Esophagus squamous epithelium (tissue), 5 donors: ENCODE measurements around the gene PLEKHA5. TPM values are rescaled to one million over a fixed set of nuclear protein-coding genes. Genes with fewer than 3 reads are reported as not detected.
A peak's percentile ranks its signal among the peaks of the same experiment; 100 is the strongest.

ENCODE experiments used
- DNase-seq: peaks from one replicate; lab custom pipeline; 2025; lab: John Stamatoyannopoulos, UW
- H3K27ac ChIP-seq, 4 donors: fragments of 200-600 bp; sonication (generic); one replicate each; pipeline ENCODE4 v1.5.1; 2016 to 2019; ENCODE audit warnings: mild to moderate bottlenecking in 1 of 4
- H3K27me3 ChIP-seq, 4 donors: fragments of 200-600 bp; sonication (generic); 1 replicate in 3 of 4; 2 replicates in 1 of 4; pipeline versions ENCODE4 v1.5.1 to v1.6.0; 2017 to 2021; ENCODE audit warnings: antibody characterized with exemption in 1 of 4
- H3K36me3 ChIP-seq, 3 donors: fragments of 200-600 bp; sonication (generic); one replicate each; pipeline ENCODE4 v1.5.1; 2016 to 2019
- H3K4me1 ChIP-seq, 3 donors: fragments of 200-600 bp; sonication (generic); one replicate each; pipeline ENCODE4 v1.5.1; 2017 to 2019
- H3K4me3 ChIP-seq, 4 donors: fragments of 200-600 bp; sonication (generic); 1 replicate in 3 of 4; 2 replicates in 1 of 4; pipeline ENCODE4 v1.5.1; 2016 to 2019; ENCODE audit warnings: mild to moderate bottlenecking in 2 of 4, moderate library complexity in 1 of 4
- H3K9me3 ChIP-seq, 3 donors: fragments of 200-600 bp; sonication (generic); one replicate each; pipeline ENCODE4 v1.5.1; 2016 to 2019
- CTCF ChIP-seq, 6 experiments: fragments of 450-650 bp in 4 of 6; fragments of 200-600 bp in 2 of 6; sonication (generic) in 2 of 6; IDR thresholded peaks; one replicate each; pipeline ENCODE4 v1.5.1; 2016 to 2019; ENCODE audit warnings: antibody characterized with exemption in 6 of 6, mild to moderate bottlenecking in 4 of 6, moderate library complexity in 4 of 6
- POLR2A ChIP-seq, 4 donors: fragments of 450-650 bp; IDR thresholded peaks; one replicate each; pipeline ENCODE4 v1.6.1; 2017; ENCODE audit warnings: antibody characterized with exemption in 4 of 4, mild to moderate bottlenecking in 4 of 4, moderate library complexity in 3 of 4
- WGBS, 2 donors: methylation state at CpG; one replicate each; pipeline ENCODE4 v1.1.5; 2018; 5-methylcytosine and 5-hydroxymethylcytosine counted together
- intact Hi-C: fragments of 100-400 bp; cut with DNase I; formaldehyde crosslinking; loops from one replicate; pipeline ENCODE4 v1.15.0; 2022
- total RNA-seq, 4 donors: library from RNA; depleted of rRNA; stranded (reverse); fragments of >200 nt; gene quantifications; one replicate each; pipeline ENCODE4 v1.1.0, GENCODE V29; 2016
- donor health status: DM: yes; HTN: yes; CAD: no.

Gene PLEKHA5
- total RNA-seq, 4 donors from 2014 or later = 16.1 to 43.7 (median 29.3) TPM

GRCh38 chr12:19183121-19183838, 53.7 kb downstream of the PLEKHA5 start:
- no peak for DNase-seq
- Histone ChIP-seq H3K27me3 (no peaks in the 10 kb centered on the region), H3K4me1 (peaks cover 0 to 48% (median 7%) of the 10 kb centered on the region in 3 donors), H3K9me3 (no peaks in the 10 kb centered on the region), H3K4me3 (no peak overlapping the region), H3K36me3 (no peaks in the 10 kb centered on the region), H3K27ac (no peak overlapping the region)
- 90 to 93% methylated on average over 3 to 5 of the region's 5 CpGs for WGBS, 2 donors
- intact Hi-C loops = loop anchor here (10.0 kb wide), 1 partner anchor 308 kb away; no protein-coding TSS in a partner anchor
- TF ChIP-seq POLR2A (IDR thresholded peaks at IDR 0.05) = no peak
- peak in 1 of 6 experiments; percentile 23 for TF ChIP-seq CTCF (IDR thresholded peaks at IDR 0.05)

GRCh38 chr12:19185262-19185929, 55.9 kb downstream of the PLEKHA5 start:
- TF ChIP-seq POLR2A (IDR thresholded peaks at IDR 0.05) (no peak), CTCF (IDR thresholded peaks at IDR 0.05) (no peak)
- intact Hi-C loops = loop anchor here (10.0 kb wide), 1 partner anchor 311 kb away; no protein-coding TSS in a partner anchor
- Histone ChIP-seq H3K36me3 (no peaks in the 10 kb centered on the region), H3K4me3 (no peak overlapping the region), H3K27ac (no peak overlapping the region), H3K27me3 (no peaks in the 10 kb centered on the region), H3K4me1 (peaks cover 0 to 52% (median 12%) of the 10 kb centered on the region in 3 donors), H3K9me3 (no peaks in the 10 kb centered on the region)
- DNase-seq = no peak
- WGBS, 2 donors = 45 to 51% methylated on average over 3 of the region's 3 CpGs

- Histone ChIP-seq H3K4me1 (peaks cover 4 to 68% (median 21%) of the 10 kb centered on the region in 3 donors), H3K27ac (peak overlapping the region in 1 of 4 donors; percentile 49), H3K36me3 (no peaks in the 10 kb centered on the region), H3K27me3 (no peaks in the 10 kb centered on the region), H3K9me3 (no peaks in the 10 kb centered on the region), H3K4me3 (no peak overlapping the region)
- TF ChIP-seq POLR2A (IDR thresholded peaks at IDR 0.05) (no peak), CTCF (IDR thresholded peaks at IDR 0.05) (peak; percentile 19 to 78 (median 58))
- DNase-seq = no peak
- 45 to 46% methylated on average over 4 of the region's 4 CpGs for WGBS, 2 donors
- intact Hi-C loops = loop anchor here (10.0 kb wide), 1 partner anchor 312 kb away; no protein-coding TSS in a partner anchor
These were observed 57.5 kb downstream of the PLEKHA5 start for GRCh38 chr12:19186722-19187661.

- Histone ChIP-seq H3K4me1 (peaks cover 4 to 78% (median 21%) of the 10 kb centered on the region in 3 donors), H3K27ac (peak overlapping the region in 1 of 4 donors; percentile 22), H3K4me3 (no peak overlapping the region), H3K36me3 (no peaks in the 10 kb centered on the region), H3K9me3 (no peaks in the 10 kb centered on the region), H3K27me3 (no peaks in the 10 kb centered on the region)
- 50 to 53% methylated on average over 1 of the region's 1 CpG for WGBS, 2 donors
- no peak for DNase-seq
- intact Hi-C loops = loop anchor here (10.0 kb wide), 1 partner anchor 315 kb away; no protein-coding TSS in a partner anchor
- TF ChIP-seq CTCF (IDR thresholded peaks at IDR 0.05) = no peak
- no peak for TF ChIP-seq POLR2A (IDR thresholded peaks at IDR 0.05)
These were observed 60.0 kb downstream of the PLEKHA5 start for GRCh38 chr12:19189522-19189921.
